Right lobe of liver (tissue), 6 donors: ENCODE results near the gene CRKL. TPM values are rescaled to one million over a fixed set of nuclear protein-coding genes. Genes with fewer than 3 reads are reported as not detected.

Experiments used
- ATAC-seq, 4 donors: fragments of 200-7000 bp; cut with Tn5 transposase; one replicate each; pipeline ENCODE4 v1.9.1; 2020; ENCODE audit warnings: mild to moderate bottlenecking in 4 of 4, moderate library complexity in 4 of 4
- DNase-seq, 3 donors: peaks; one replicate each; pipeline ENCODE4 v3.0.0-alpha.2; 2020
- H3K27ac ChIP-seq, 3 donors: fragments of 200-600 bp; one replicate each; pipeline ENCODE4 v1.8.0; 2022
- H3K27me3 ChIP-seq, 2 donors: fragments of 200-600 bp; one replicate each; pipeline ENCODE4 v1.8.0; 2022
- H3K36me3 ChIP-seq, 4 donors: fragments of 200-600 bp; sonication (generic) in 1 of 4; one replicate each; pipeline versions ENCODE4 v1.5.1 to v1.8.0; 2017 to 2022; ENCODE audit warnings: control low read depth in 1 of 4
- H3K4me1 ChIP-seq, 4 donors: fragments of 200-600 bp; sonication (generic) in 1 of 4; one replicate each; pipeline versions ENCODE4 v1.5.1 to v1.8.0; 2017 to 2022; ENCODE audit warnings: control low read depth in 1 of 4
- H3K4me3 ChIP-seq, 3 donors: fragments of 200-600 bp; one replicate each; pipeline ENCODE4 v1.8.0; 2022
- H3K9me3 ChIP-seq, 4 donors: fragments of 200-600 bp; sonication (generic) in 1 of 4; one replicate each; pipeline versions ENCODE4 v1.5.1 to v1.8.0; 2017 to 2022; ENCODE audit warnings: control low read depth in 1 of 4
- POLR2A ChIP-seq: fragments of 450-650 bp; IDR thresholded peaks from one replicate; pipeline ENCODE4 v1.6.1; 2017; ENCODE audit warnings: antibody characterized with exemption, mild to moderate bottlenecking
- WGBS: methylation state at CpG from one replicate; pipeline ENCODE4 v1.1.6; 2018; ENCODE audit warnings: low coverage, low lambda C conversion rate; ENCODE audit not compliant: insufficient coverage; ENCODE audit errors: missing lambda C conversion rate; 5-methylcytosine and 5-hydroxymethylcytosine counted together
- intact Hi-C, 2 donors: fragments of 100-400 bp; cut with DNase I; formaldehyde crosslinking; loops; one replicate each; pipeline versions ENCODE4 v1.11.2 to v1.14.1; 2022
- long read RNA-seq: library from polyadenylated mRNA; unstranded; transcript quantifications from one replicate; pipeline ENCODE4 v2.0.0, GENCODE V29; 2019
- total RNA-seq, 6 experiments: library from RNA; depleted of rRNA in 2 of 6; stranded (reverse); fragments of >200 nt in 2 of 6; fragmentation: NEBNext Ultra II Directional in 3 of 6; extraction: Animal tissue kit (Norgen Biotek cat#: 25700) in 3 of 6; gene quantifications; one replicate each; pipeline versions ENCODE4 v1.1.0 to v1.2.4, GENCODE V29; 2016 to 2023
- TF ChIP-seq, protein P1 (sequence below), 4 donors: fragments of 200-600 bp in 3 of 4; fragments of 450-650 bp in 1 of 4; IDR thresholded peaks; one replicate each; pipeline versions ENCODE4 v1.5.1 to v1.8.0; 2016 to 2022; ENCODE audit warnings: antibody characterized with exemption in 4 of 4, mild to moderate bottlenecking in 2 of 4
- donor health status: DM: no; HTN: yes; CAD: no.
- donor health status: DM: no; HTN: no; CAD: no.
- donor health status: DM: no; HTN: no; CAD: no.
- donor health status: DM: no; HTN: yes; CAD: no.
- donor health status: DM: no; HTN: yes; CAD: no.

The CRKL gene, protein sequence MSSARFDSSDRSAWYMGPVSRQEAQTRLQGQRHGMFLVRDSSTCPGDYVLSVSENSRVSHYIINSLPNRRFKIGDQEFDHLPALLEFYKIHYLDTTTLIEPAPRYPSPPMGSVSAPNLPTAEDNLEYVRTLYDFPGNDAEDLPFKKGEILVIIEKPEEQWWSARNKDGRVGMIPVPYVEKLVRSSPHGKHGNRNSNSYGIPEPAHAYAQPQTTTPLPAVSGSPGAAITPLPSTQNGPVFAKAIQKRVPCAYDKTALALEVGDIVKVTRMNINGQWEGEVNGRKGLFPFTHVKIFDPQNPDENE
- total RNA-seq: 10 to 100 TPM; 27.5 to 53.1 (median 35.2) TPM
- long read RNA-seq, full-length matches to known transcripts: 2 of 4 reads
- long read RNA-seq, partial matches to known transcripts: 0 of 4 reads
- long read RNA-seq, other reads (novel, unspliced or antisense): 2 of 4 reads

DNA sequence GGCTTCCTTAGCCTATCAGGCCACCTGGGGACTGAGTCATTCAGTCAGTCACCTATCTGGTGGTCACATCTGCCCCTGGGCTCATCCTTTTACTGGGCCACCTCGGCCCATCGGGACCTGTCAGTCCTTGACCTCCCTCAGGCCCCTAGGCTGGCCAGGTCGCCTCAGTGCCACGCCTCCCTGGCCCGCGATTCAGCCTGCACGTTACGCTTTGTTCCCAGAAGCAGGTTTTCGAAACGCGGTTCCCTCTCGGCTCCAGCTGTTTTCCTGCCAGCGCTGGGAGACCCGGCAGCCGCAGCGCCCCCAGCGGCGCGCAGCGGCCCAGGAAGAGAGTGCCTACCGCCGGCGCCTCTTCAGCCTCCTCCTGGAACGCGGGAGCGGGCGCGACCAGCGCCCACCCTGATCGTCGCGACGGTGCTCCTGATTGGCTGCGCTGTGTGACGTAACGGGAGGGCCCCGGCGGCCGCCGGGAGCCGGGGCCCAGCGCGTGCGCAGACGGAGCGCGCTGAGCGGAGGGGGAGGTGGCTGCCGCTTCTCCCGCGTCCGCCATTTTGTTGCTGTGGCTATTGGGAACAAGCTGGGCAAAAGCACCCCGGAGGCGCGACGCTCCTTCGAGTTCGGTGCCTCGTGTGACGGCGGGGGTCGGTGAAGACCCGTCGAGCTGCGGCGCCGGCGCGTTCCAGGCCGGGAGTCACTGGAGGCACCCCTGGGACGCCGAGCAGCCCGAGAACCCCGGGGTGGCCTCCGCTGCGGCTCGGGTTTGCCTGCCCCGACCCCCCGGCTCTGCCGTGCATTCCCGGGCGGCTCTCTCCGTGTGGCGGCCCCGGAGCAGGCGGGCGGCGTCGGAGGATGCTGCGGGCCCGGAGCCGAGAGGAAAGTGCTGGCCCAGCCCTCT lies at the start of gene CRKL:
TSS of gene CRKL (plus strand) at position 492 of the 895 bp plus-strand sequence. CDS start 528 bp downstream, outside the sequence.
- peak; percentile 98 to 99 (median 98) for DNase-seq
- TF ChIP-seq, protein P1, sequence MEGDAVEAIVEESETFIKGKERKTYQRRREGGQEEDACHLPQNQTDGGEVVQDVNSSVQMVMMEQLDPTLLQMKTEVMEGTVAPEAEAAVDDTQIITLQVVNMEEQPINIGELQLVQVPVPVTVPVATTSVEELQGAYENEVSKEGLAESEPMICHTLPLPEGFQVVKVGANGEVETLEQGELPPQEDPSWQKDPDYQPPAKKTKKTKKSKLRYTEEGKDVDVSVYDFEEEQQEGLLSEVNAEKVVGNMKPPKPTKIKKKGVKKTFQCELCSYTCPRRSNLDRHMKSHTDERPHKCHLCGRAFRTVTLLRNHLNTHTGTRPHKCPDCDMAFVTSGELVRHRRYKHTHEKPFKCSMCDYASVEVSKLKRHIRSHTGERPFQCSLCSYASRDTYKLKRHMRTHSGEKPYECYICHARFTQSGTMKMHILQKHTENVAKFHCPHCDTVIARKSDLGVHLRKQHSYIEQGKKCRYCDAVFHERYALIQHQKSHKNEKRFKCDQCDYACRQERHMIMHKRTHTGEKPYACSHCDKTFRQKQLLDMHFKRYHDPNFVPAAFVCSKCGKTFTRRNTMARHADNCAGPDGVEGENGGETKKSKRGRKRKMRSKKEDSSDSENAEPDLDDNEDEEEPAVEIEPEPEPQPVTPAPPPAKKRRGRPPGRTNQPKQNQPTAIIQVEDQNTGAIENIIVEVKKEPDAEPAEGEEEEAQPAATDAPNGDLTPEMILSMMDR (IDR thresholded peaks at IDR 0.05): peak; percentile 93 to 96 (median 96)
- TF ChIP-seq POLR2A: peak; percentile 95
- intact Hi-C loops: no loop called here
- Histone ChIP-seq H3K4me3 (peak within 1 kb of the TSS; percentile 79 to 99 (median 93)), H3K4me1 (peaks cover 0 to 36% (median 10%) of the 10 kb centered on the region in 4 donors), H3K36me3 (no peaks in the 10 kb centered on the region), H3K27me3 (no peaks in the 10 kb centered on the region), H3K9me3 (no peaks in the 10 kb centered on the region), H3K27ac (peak within 1 kb of the TSS; percentile 94 to 99 (median 95))
- peak; percentile 92 to 99 (median 95) for ATAC-seq
- WGBS: 5% methylated on average over 4 of the region's 92 CpGs

DNA sequence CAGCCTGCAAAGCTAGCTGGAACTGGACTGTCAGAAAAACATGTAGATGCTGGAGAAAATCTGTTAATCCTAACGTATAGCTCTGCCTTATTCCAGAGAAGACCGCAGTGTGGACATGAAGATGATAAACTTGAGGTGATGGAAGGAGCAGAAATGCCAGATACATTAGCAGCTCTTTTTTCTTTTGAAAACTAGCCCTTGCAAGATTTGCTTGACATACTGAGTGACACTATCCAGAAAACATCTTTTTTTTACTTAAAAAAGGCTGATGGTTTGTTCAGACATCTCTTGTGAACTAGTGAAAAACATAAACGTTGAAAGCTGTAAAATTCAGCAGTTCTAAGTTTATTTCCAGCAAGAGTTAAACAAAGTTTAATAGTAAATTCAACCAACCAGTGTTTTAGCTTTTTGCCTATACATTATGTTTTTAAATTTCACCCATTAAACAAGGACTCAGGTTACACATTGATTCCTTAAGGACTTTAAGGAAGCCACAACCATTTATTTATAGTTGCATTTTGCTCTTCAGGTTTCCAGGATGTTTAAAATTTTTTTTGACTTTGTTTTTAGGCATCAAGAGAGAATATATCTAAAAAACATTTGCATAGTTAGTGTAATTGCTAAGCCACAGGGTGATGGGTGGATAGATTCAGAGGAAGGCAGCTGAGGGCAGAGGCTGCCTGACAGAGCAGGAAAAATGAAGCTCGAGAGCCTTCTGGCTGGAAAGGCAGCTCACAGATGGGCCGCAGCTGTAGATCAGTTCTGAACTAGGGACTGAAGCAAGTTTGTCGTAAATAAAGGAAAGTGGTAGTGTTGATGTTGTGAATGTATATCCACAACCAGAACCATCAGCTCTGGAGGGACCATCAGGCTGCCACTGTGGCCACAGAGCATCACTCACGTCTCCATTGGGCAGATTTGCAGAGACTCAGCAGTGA lies 48.9 kb upstream of the CRKL start:
- whole genome bisulfite sequencing: 65% methylated on average over 6 of the region's 7 CpGs
- peaks cover 0 to 46% (median 14%) of the 10 kb centered on the region in 4 donors for H3K4me1 ChIP-seq
- H3K36me3 ChIP-seq: peaks cover 0 to 28% (median 7%) of the 10 kb centered on the region in 4 donors
- H3K9me3 ChIP-seq: no peaks in the 10 kb centered on the region
- H3K27ac ChIP-seq: peak overlapping the region; percentile 91 to 96 (median 93)
- no peak for TF ChIP-seq POLR2A
- TF ChIP-seq, protein P1 (IDR thresholded peaks at IDR 0.05): no peak
- H3K4me3 ChIP-seq: no peak overlapping the region
- no peak for DNase-seq
- ATAC-seq: no peak
- no peaks in the 10 kb centered on the region for H3K27me3 ChIP-seq
- intact Hi-C loops: no loop called here

DNA sequence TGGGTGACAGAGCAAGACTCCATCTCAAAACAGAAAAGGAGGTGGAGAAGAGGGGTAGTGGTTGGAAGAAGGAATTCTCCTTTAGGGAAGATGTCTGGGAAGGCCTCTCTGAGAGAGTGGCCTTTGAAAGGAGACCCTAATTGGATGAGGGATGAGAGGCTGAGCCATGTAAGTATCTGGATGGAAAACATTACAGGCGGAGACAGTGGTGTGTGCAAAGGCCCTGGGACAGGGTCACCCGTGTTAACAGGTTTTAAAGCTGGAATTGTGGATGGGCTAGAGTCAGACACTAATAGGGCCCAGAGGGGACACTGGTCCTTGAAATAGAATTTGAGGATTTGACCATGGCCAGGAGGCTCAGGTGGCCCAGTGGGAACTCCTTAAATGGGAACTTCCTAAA lies 48.0 kb upstream of the CRKL start:
- Histone ChIP-seq H3K4me1 (peaks cover 0 to 46% (median 14%) of the 10 kb centered on the region in 4 donors), H3K36me3 (peaks cover 0 to 32% (median 7%) of the 10 kb centered on the region in 4 donors), H3K4me3 (no peak overlapping the region), H3K27me3 (no peaks in the 10 kb centered on the region), H3K27ac (peak overlapping the region in 1 of 3 donors; percentile 93), H3K9me3 (no peaks in the 10 kb centered on the region)
- TF ChIP-seq, protein P1 (IDR thresholded peaks at IDR 0.05): no peak
- no peak for TF ChIP-seq POLR2A
- intact Hi-C loops: no loop called here
- ATAC-seq (no peak), DNase-seq (no peak)
- WGBS: 80% methylated on average over 1 of the region's 2 CpGs

DNA sequence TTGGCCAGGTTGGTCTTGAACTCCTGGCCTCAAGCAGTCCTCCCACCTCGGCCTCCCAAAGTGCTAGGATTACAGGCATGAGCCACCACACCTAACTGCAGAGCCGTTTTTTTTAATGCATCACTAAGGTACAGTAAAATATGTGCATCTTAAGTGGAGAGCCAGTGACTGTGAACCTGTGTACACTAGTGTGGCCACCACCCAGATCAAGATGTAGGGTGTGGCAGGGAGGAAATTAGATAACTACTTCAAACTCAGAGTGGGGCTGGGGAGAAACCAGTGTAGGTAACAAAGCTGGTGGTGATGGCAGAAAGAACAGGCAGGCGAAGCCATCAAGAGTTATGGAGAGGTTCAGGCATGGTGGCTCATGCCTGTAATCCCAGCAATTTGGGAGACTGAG lies 44.0 kb upstream of the CRKL start:
- Histone ChIP-seq H3K4me1 (peaks cover 0 to 16% (median 3%) of the 10 kb centered on the region in 4 donors), H3K27ac (no peak overlapping the region), H3K36me3 (peaks cover 0 to 41% (median 7%) of the 10 kb centered on the region in 4 donors), H3K27me3 (no peaks in the 10 kb centered on the region), H3K9me3 (no peaks in the 10 kb centered on the region), H3K4me3 (no peak overlapping the region)
- WGBS: 88% methylated on average over 3 of the region's 3 CpGs
- intact Hi-C loops: loop anchor here in 1 of 2 donors (10.0 kb wide), 1 partner anchor 78 kb away; no protein-coding TSS in a partner anchor
- ATAC-seq (no peak), DNase-seq (no peak)
- no peak for TF ChIP-seq POLR2A
- TF ChIP-seq, protein P1 (IDR thresholded peaks at IDR 0.05): no peak
